Endothelial cell of umbilical vein (primary cell): ENCODE data around the gene MGLL. TPM values are rescaled to one million over a fixed set of nuclear protein-coding genes. Genes with fewer than 3 reads are reported as not detected.

Experiments used
- BruUV-seq: library from RNA; stranded (reverse); fragments of 400-500 nt; replicated peaks from 2 replicates; lab custom pipeline; 2021; lab: Mats Ljungman, UMichigan
- CTCF ChIA-PET: fragments of 300-600, 350-600 bp; sonication (Branson Sonifier 250); formaldehyde crosslinking; loops from one replicate; lab custom pipeline; 2021; ENCODE audit warnings: antibody characterized with exemption, inconsistent platforms; lab: Charles Lee
- POLR2A ChIA-PET: fragments of 300-600, 350-600 bp; sonication (Branson Sonifier 250); formaldehyde crosslinking; loops from one replicate; lab custom pipeline; 2021; ENCODE audit warnings: antibody characterized with exemption, inconsistent platforms; lab: Charles Lee
- DNase-seq: peaks from one replicate; pipeline ENCODE4 v3.0.0-alpha.2; 2011; ENCODE audit warnings: low read depth, low spot score
- FAIRE-seq: peaks from 2 replicates; lab custom pipeline; 2011; peaks lifted over from hg19 to GRCh38; lab: Jason Lieb, UNC
- H2AFZ ChIP-seq: 2 replicates; pipeline ENCODE4 v1.6.0; 2012; ENCODE audit warnings: low read depth, low read length, control low read depth, inconsistent platforms
- H3K27ac ChIP-seq: 2 replicates; pipeline ENCODE4 v1.5.1; 2011; ENCODE audit warnings: low read depth, mild to moderate bottlenecking, control low read depth, low read length, moderate library complexity; ENCODE audit not compliant: insufficient read depth
- H3K27me3 ChIP-seq, 2 experiments: 2 replicates each; pipeline versions ENCODE4 v1.6.0 to v1.6.1; 2011; ENCODE audit warnings: low read length in 2 of 2, mixed read lengths in 1 of 2; ENCODE audit not compliant: control insufficient read depth in 2 of 2, insufficient read depth in 2 of 2
- H3K36me3 ChIP-seq, 2 experiments: 2 replicates in 1 of 2; 3 replicates in 1 of 2; pipeline ENCODE4 v1.5.1; 2011; ENCODE audit warnings: low read length in 2 of 2, mild to moderate bottlenecking in 1 of 2, moderate library complexity in 1 of 2; ENCODE audit not compliant: control insufficient read depth in 2 of 2, insufficient read depth in 2 of 2; ENCODE audit errors: extremely low read depth in 1 of 2
- H3K4me1 ChIP-seq: 3 replicates; pipeline ENCODE4 v1.5.1; 2011; ENCODE audit warnings: mild to moderate bottlenecking, low read length; ENCODE audit not compliant: control insufficient read depth, insufficient read depth; ENCODE audit errors: extremely low read depth
- H3K4me2 ChIP-seq: 2 replicates; pipeline ENCODE4 v1.6.1; 2011; ENCODE audit warnings: low read length, control low read depth, mixed read lengths; ENCODE audit not compliant: insufficient read depth
- H3K4me3 ChIP-seq, 3 experiments: fragments of 200-600 bp in 1 of 3; sonication (generic), shearing (Covaris generic) in 1 of 3; replicated peaks in 1 of 3; 2 replicates each; pipeline ENCODE4 v1.5.1; 2011 to 2016; ENCODE audit warnings: control low read depth in 3 of 3, low read length in 3 of 3, mild to moderate bottlenecking in 2 of 3, inconsistent platforms in 1 of 3, low read depth in 1 of 3, moderate library complexity in 1 of 3; ENCODE audit not compliant: insufficient read depth in 1 of 3
- H3K79me2 ChIP-seq: 2 replicates; pipeline ENCODE4 v1.6.0; 2012; ENCODE audit warnings: low read length, inconsistent platforms; ENCODE audit not compliant: control insufficient read depth, insufficient read depth
- H3K9ac ChIP-seq: replicated peaks from 2 replicates; pipeline ENCODE3; 2011; ENCODE audit warnings: low read length, control low read depth; ENCODE audit not compliant: insufficient read depth; ENCODE audit errors: extremely low read depth
- H3K9me1 ChIP-seq: replicated peaks from 3 replicates; pipeline ENCODE4 v1.6.0; 2011; ENCODE audit warnings: mild to moderate bottlenecking, low read length; ENCODE audit not compliant: control insufficient read depth, insufficient read depth; ENCODE audit errors: extremely low read depth
- H3K9me3 ChIP-seq: replicated peaks from 2 replicates; pipeline ENCODE4 v1.5.1; 2012; ENCODE audit warnings: low read length, inconsistent platforms; ENCODE audit not compliant: control insufficient read depth, insufficient read depth
- H4K20me1 ChIP-seq: replicated peaks from 2 replicates; pipeline ENCODE3; 2011; ENCODE audit warnings: mild to moderate bottlenecking, low read length; ENCODE audit not compliant: control insufficient read depth, insufficient read depth; ENCODE audit errors: extremely low read depth
- EZH2 ChIP-seq: IDR thresholded peaks from 2 replicates; pipeline ENCODE4 v1.6.1; 2012; ENCODE audit warnings: borderline replicate concordance, low read depth, mild to moderate bottlenecking, moderate library complexity, low read length, inconsistent platforms; ENCODE audit not compliant: severe bottlenecking
- FOS ChIP-seq: IDR thresholded peaks from 2 replicates; pipeline ENCODE4 v1.6.1; 2011; ENCODE audit warnings: mild to moderate bottlenecking, low read length, moderate library complexity, borderline replicate concordance; ENCODE audit not compliant: insufficient read depth
- GATA2 ChIP-seq: IDR thresholded peaks from 2 replicates; pipeline ENCODE4 v1.7.0; 2011; ENCODE audit warnings: low read depth, mild to moderate bottlenecking, moderate library complexity, mixed read lengths, low read length; ENCODE audit not compliant: insufficient read length, insufficient read depth
- JUN ChIP-seq: IDR thresholded peaks from 2 replicates; pipeline ENCODE4 v1.6.1; 2011; ENCODE audit warnings: borderline replicate concordance, low read depth; ENCODE audit not compliant: insufficient read length, insufficient read depth
- MAX ChIP-seq: IDR thresholded peaks from 2 replicates; pipeline ENCODE4 v1.6.1; 2011; ENCODE audit not compliant: insufficient read depth, insufficient read length
- MYC ChIP-seq: IDR thresholded peaks from one replicate; pipeline ENCODE4 v1.6.1; 2011; ENCODE audit warnings: mild to moderate bottlenecking, low read depth, low read length
- POLR2A ChIP-seq: IDR thresholded peaks from 2 replicates; pipeline ENCODE4 v1.6.1; 2012; ENCODE audit warnings: low read depth, mild to moderate bottlenecking, control low read depth, low read length
- POLR2AphosphoS5 ChIP-seq: IDR thresholded peaks from 2 replicates; pipeline ENCODE4 v1.6.1; 2012; ENCODE audit warnings: low read depth, mild to moderate bottlenecking, control low read depth, low read length, moderate library complexity; ENCODE audit not compliant: insufficient read depth
- dilution Hi-C: fragments of 300-500 bp; cut with MboI; formaldehyde crosslinking; loops from one replicate; pipeline ENCODE4 v1.15.0; 2019; ENCODE audit warnings: low sequenced_read_pairs; ENCODE audit not compliant: extremely low pct_ligation_motif_present
- intact Hi-C: fragments of 100-400 bp; cut with micrococcal nuclease; formaldehyde crosslinking; loops from one replicate; pipeline ENCODE4 v1.10.0; 2022
- polyA plus RNA-seq, 4 experiments: library from polyadenylated mRNA; depleted of rRNA in 3 of 4; stranded (reverse) in 3 of 4; unstranded in 1 of 4; fragments of >200 nt; gene quantifications; 2 replicates each; pipeline versions ENCODE4 v1.2.1 to v1.2.3, GENCODE V29; 2011 to 2012; ENCODE audit warnings: missing spikeins in 1 of 4
- total RNA-seq: library from RNA; stranded (reverse); gene quantifications from 2 replicates; pipeline ENCODE4 v1.2.3, GENCODE V29; 2021
- TF ChIP-seq, protein P1 (sequence below), 2 donors: IDR thresholded peaks; 1 replicate in 1 of 2; 2 replicates in 1 of 2; pipeline ENCODE4 v1.5.1; 2011; ENCODE audit warnings: low read length in 2 of 2, mild to moderate bottlenecking in 2 of 2, moderate library complexity in 2 of 2, control low read depth in 1 of 2, inconsistent platforms in 1 of 2, low read depth in 1 of 2; ENCODE audit not compliant: insufficient read depth in 1 of 2; ENCODE audit errors: extremely low read depth in 1 of 2

The MGLL gene
- total and polyA plus RNA-seq, 2 donors (not counting 3 experiments of a cell fraction or from before 2014, with no cell fraction given): 30.7 to 60.2 TPM

DNA sequence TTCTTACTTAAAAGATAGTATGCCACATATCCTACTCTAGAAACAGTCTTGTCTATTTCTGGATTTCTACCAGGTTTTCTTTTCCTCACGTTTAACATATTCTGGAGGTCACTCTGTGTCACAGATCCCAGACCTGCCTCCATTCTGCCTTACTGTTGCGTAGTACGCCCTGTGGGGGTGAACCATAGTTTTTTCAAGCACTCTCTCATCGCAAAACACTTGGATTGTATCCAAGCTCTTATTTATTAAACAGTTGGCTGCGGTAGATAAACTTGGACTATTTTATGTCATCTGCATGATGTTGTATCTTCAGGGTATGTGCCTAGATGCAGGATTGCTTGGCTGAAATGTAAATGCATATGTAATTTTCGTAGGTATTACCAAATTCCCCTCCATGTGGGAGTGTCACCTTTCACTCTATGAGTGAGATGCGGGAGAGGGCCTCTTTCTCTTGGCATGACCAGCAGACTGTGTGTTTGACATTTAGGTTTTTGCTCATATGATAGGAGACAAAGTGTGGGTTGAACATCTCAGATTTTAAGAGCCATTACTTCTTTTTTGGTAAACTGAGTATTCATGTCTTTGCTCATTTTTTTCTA, 93.8 kb downstream of the MGLL start:
- BruUV-seq: no TSS peak
- dilution Hi-C loops: no loop called here
- H3K4me3 ChIP-seq: no peak overlapping the region
- intact Hi-C loops: no loop called here
- FAIRE-seq: no peak
- no peak overlapping the region for H3K9ac ChIP-seq
- no peak overlapping the region for H2AFZ ChIP-seq
- no peaks in the 10 kb centered on the region for H3K36me3 ChIP-seq
- H3K9me3 ChIP-seq: no peaks in the 10 kb centered on the region
- no peaks in the 10 kb centered on the region for H3K27me3 ChIP-seq
- no peaks in the 10 kb centered on the region for H3K4me1 ChIP-seq
- H3K27ac ChIP-seq: no peak overlapping the region
- POLR2A ChIA-PET: no interaction called here
- CTCF ChIA-PET: interaction anchor here (0.7 kb wide), 1 partner anchor 14 kb away, joined by 3 read pairs; no protein-coding TSS in a partner anchor
- H3K4me2 ChIP-seq: no peak overlapping the region
- H3K79me2 ChIP-seq: peaks cover 10% of the 10 kb centered on the region
- DNase-seq: no peak
- TF ChIP-seq, protein P1, sequence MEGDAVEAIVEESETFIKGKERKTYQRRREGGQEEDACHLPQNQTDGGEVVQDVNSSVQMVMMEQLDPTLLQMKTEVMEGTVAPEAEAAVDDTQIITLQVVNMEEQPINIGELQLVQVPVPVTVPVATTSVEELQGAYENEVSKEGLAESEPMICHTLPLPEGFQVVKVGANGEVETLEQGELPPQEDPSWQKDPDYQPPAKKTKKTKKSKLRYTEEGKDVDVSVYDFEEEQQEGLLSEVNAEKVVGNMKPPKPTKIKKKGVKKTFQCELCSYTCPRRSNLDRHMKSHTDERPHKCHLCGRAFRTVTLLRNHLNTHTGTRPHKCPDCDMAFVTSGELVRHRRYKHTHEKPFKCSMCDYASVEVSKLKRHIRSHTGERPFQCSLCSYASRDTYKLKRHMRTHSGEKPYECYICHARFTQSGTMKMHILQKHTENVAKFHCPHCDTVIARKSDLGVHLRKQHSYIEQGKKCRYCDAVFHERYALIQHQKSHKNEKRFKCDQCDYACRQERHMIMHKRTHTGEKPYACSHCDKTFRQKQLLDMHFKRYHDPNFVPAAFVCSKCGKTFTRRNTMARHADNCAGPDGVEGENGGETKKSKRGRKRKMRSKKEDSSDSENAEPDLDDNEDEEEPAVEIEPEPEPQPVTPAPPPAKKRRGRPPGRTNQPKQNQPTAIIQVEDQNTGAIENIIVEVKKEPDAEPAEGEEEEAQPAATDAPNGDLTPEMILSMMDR (IDR thresholded peaks at IDR 0.05; ENCODE audit: extremely low read depth in 1 of 2, insufficient read depth in 1 of 2, low read depth in 1 of 2, low read length in 2 of 2): no peak
- TF ChIP-seq POLR2A: no peak
- H3K9me1 ChIP-seq: no peaks in the 10 kb centered on the region
- no peaks in the 10 kb centered on the region for H4K20me1 ChIP-seq

DNA sequence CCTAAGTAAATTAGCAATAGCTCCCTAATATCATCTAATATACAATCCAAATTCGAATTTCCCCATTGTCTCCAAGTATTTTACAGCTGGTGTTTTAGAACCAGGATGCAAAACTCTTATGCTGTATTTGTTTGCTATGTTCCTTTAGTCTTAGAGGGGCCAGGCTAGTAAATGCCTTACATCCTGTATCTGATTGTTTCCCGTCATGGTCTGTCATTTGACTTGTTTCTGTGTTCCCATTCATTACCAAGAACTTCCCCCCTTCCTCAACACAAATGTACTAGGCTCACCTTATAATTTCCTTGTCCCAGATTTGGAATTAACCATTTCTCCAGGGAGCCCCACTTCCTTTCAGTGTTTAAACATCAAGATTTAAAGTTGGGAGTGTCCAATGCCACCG, 95.4 kb downstream of the MGLL start:
- Histone ChIP-seq H4K20me1 (no peaks in the 10 kb centered on the region), H3K4me1 (no peaks in the 10 kb centered on the region), H3K9me3 (no peaks in the 10 kb centered on the region), H3K4me2 (no peak overlapping the region), H3K9ac (no peak overlapping the region), H3K4me3 (no peak overlapping the region), H2AFZ (no peak overlapping the region), H3K79me2 (peaks cover 5% of the 10 kb centered on the region), H3K36me3 (no peaks in the 10 kb centered on the region), H3K27me3 (no peaks in the 10 kb centered on the region), H3K27ac (no peak overlapping the region), H3K9me1 (no peaks in the 10 kb centered on the region)
- POLR2A ChIA-PET: no interaction called here
- dilution Hi-C loops (no loop called here), intact Hi-C loops (no loop called here)
- CTCF ChIA-PET: interaction anchor here (1.2 kb wide), 1 partner anchor 8 kb away, joined by 3 read pairs; no protein-coding TSS in a partner anchor
- TF ChIP-seq MYC (no peak), EZH2 (no peak), GATA2 (no peak), JUN (no peak), MAX (no peak), POLR2AphosphoS5 (no peak), FOS (no peak), POLR2A (no peak)
- TF ChIP-seq, protein P1 (IDR thresholded peaks at IDR 0.05; ENCODE audit: extremely low read depth in 1 of 2, insufficient read depth in 1 of 2, low read depth in 1 of 2, low read length in 2 of 2): no peak
- DNase-seq (no peak), FAIRE-seq (no peak)
- no TSS peak for BruUV-seq
